C4-2B (cell line): Measurements from ENCODE around the gene PEX5.

Source experiments
- CTCF ChIP-seq: fragments of 450-650 bp; conservative IDR thresholded peaks from 2 replicates; pipeline ENCODE4 v1.5.1; 2017; ENCODE audit warnings: mild to moderate bottlenecking
- ZFX ChIP-seq: fragments of 450-650 bp; IDR thresholded peaks from 2 replicates; pipeline ENCODE4 v1.6.1; 2017

- TF ChIP-seq CTCF (no peak), ZFX (no peak)
These were observed 33.9 kb upstream of the PEX5 start for GRCh38 chr12:7155471-7156034.
